Ovary (tissue), 3 donors: ENCODE results near the gene PRODH2.

Experiments
- EP300 ChIP-seq: sonication (generic); formaldehyde crosslinking; IDR thresholded peaks from one replicate; pipeline ENCODE4 v1.6.1; 2017; ENCODE audit warnings: antibody characterized with exemption
- POLR2A ChIP-seq: fragments of 450-650 bp; IDR thresholded peaks from one replicate; pipeline ENCODE4 v1.6.1; 2017; ENCODE audit warnings: antibody characterized with exemption, mild to moderate bottlenecking, moderate library complexity
- TF ChIP-seq, protein P1 (sequence below), 3 donors: fragments of 450-650 bp in 2 of 3; fragments of 200-600 bp in 1 of 3; IDR thresholded peaks; one replicate each; pipeline versions ENCODE4 v1.5.1 to v1.8.0; 2016 to 2022; ENCODE audit warnings: antibody characterized with exemption in 3 of 3, mild to moderate bottlenecking in 1 of 3
- donor health status: DM: no; HTN: no; CAD: no.

DNA sequence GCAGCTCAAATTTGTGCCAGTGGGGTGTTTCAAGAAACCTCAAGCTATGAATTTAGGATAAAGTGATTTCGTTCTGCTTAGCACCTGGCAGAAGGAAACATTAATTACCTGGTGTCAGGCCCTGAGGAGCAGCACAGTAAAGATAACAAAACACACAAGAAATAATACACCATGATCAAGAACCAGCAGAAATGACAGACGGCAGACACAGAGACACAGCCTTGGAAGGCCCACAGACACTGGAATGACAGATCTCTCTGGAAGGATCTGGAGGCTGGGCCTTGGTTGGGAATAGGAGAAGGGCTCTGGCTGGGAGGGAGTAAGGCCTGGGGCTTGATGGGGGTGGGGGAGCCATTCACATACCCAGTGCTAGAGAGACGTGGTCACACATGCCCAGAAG, 10.8 kb downstream of the PRODH2 start:
- TF ChIP-seq EP300 = no peak
- TF ChIP-seq, protein P1, sequence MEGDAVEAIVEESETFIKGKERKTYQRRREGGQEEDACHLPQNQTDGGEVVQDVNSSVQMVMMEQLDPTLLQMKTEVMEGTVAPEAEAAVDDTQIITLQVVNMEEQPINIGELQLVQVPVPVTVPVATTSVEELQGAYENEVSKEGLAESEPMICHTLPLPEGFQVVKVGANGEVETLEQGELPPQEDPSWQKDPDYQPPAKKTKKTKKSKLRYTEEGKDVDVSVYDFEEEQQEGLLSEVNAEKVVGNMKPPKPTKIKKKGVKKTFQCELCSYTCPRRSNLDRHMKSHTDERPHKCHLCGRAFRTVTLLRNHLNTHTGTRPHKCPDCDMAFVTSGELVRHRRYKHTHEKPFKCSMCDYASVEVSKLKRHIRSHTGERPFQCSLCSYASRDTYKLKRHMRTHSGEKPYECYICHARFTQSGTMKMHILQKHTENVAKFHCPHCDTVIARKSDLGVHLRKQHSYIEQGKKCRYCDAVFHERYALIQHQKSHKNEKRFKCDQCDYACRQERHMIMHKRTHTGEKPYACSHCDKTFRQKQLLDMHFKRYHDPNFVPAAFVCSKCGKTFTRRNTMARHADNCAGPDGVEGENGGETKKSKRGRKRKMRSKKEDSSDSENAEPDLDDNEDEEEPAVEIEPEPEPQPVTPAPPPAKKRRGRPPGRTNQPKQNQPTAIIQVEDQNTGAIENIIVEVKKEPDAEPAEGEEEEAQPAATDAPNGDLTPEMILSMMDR (IDR thresholded peaks at IDR 0.05) = no peak
- TF ChIP-seq POLR2A = no peak
